ENCODE results near the gene SNX7. TPM values are rescaled to one million over a fixed set of nuclear protein-coding genes. Genes with fewer than 3 reads are reported as not detected.

Gene SNX7
- total and polyA plus RNA-seq, 4 donors: 4.9 to 24.8 (median 13.1) TPM

GRCh38 chr1:98732985-98733781 is 71.7 kb downstream of the SNX7 start:
- no peaks in the 10 kb centered on the region for H3K27me3 ChIP-seq (ENCODE audit: control insufficient read depth in 3 of 3, insufficient read depth in 3 of 3, low read length in 2 of 3)
- WGBS, 2 donors: 68 to 85% methylated on average over 9 of the region's 9 CpGs
- peaks cover 0 to 4% (median 0%) of the 10 kb centered on the region in 4 donors for H3K36me3 ChIP-seq (ENCODE audit: control insufficient read depth in 4 of 4, insufficient read depth in 4 of 4, low read length in 4 of 4)
- ATAC-seq (ENCODE audit: insufficient read depth, low FRiP score) (no peak), DNase-seq (peak in 1 of 3 donors; percentile 10)
- no peaks in the 10 kb centered on the region for H3K4me1 ChIP-seq (ENCODE audit: control insufficient read depth in 5 of 5, insufficient read depth in 5 of 5, low read length in 5 of 5)
- no peak for TF ChIP-seq CTCF (IDR thresholded peaks at IDR 0.05; ENCODE audit: control extremely low read depth, extremely low read depth)
- no peaks in the 10 kb centered on the region for H3K9me3 ChIP-seq (ENCODE audit: control insufficient read depth in 4 of 4, insufficient read depth in 3 of 4, low read length in 3 of 4)
- H3K4me3 ChIP-seq: no peak overlapping the region
- H3K9ac ChIP-seq (ENCODE audit: insufficient read depth in 1 of 2, low read length in 2 of 2): no peak overlapping the region
- H3K27ac ChIP-seq (ENCODE audit: low read depth in 1 of 2, low read length in 1 of 2): no peak overlapping the region

GRCh38 chr1:98733782-98734112 is 72.2 kb downstream of the SNX7 start:
- ATAC-seq (ENCODE audit: insufficient read depth, low FRiP score) (no peak), DNase-seq (no peak)
- H3K4me3 ChIP-seq: no peak overlapping the region
- no peak overlapping the region for H3K27ac ChIP-seq (ENCODE audit: low read depth in 1 of 2, low read length in 1 of 2)
- H3K36me3 ChIP-seq (ENCODE audit: control insufficient read depth in 4 of 4, insufficient read depth in 4 of 4, low read length in 4 of 4): no peaks in the 10 kb centered on the region
- H3K9me3 ChIP-seq (ENCODE audit: control insufficient read depth in 4 of 4, insufficient read depth in 3 of 4, low read length in 3 of 4): no peaks in the 10 kb centered on the region
- no peaks in the 10 kb centered on the region for H3K4me1 ChIP-seq (ENCODE audit: control insufficient read depth in 5 of 5, insufficient read depth in 5 of 5, low read length in 5 of 5)
- H3K27me3 ChIP-seq (ENCODE audit: control insufficient read depth in 3 of 3, insufficient read depth in 3 of 3, low read length in 2 of 3): no peaks in the 10 kb centered on the region
- no peak for TF ChIP-seq CTCF (IDR thresholded peaks at IDR 0.05; ENCODE audit: control extremely low read depth, extremely low read depth)
- H3K9ac ChIP-seq (ENCODE audit: insufficient read depth in 1 of 2, low read length in 2 of 2): no peak overlapping the region

GRCh38 chr1:98735756-98736155 is 74.2 kb downstream of the SNX7 start:
- no peak overlapping the region for H3K9ac ChIP-seq (ENCODE audit: insufficient read depth in 1 of 2, low read length in 2 of 2)
- H3K36me3 ChIP-seq (ENCODE audit: control insufficient read depth in 4 of 4, insufficient read depth in 4 of 4, low read length in 4 of 4): peaks cover 0 to 4% (median 0%) of the 10 kb centered on the region in 4 donors
- H3K4me1 ChIP-seq (ENCODE audit: control insufficient read depth in 5 of 5, insufficient read depth in 5 of 5, low read length in 5 of 5): no peaks in the 10 kb centered on the region
- no peak overlapping the region for H3K27ac ChIP-seq (ENCODE audit: low read depth in 1 of 2, low read length in 1 of 2)
- no peaks in the 10 kb centered on the region for H3K27me3 ChIP-seq (ENCODE audit: control insufficient read depth in 3 of 3, insufficient read depth in 3 of 3, low read length in 2 of 3)
- H3K4me3 ChIP-seq: no peak overlapping the region
- TF ChIP-seq CTCF (IDR thresholded peaks at IDR 0.05; ENCODE audit: control extremely low read depth, extremely low read depth): no peak
- H3K9me3 ChIP-seq (ENCODE audit: control insufficient read depth in 4 of 4, insufficient read depth in 3 of 4, low read length in 3 of 4): no peaks in the 10 kb centered on the region
- DNase-seq (no peak), ATAC-seq (ENCODE audit: insufficient read depth, low FRiP score) (no peak)

- H3K27me3 ChIP-seq (ENCODE audit: control insufficient read depth in 3 of 3, insufficient read depth in 3 of 3, low read length in 2 of 3): no peaks in the 10 kb centered on the region
- DNase-seq (no peak), ATAC-seq (ENCODE audit: insufficient read depth, low FRiP score) (no peak)
- no peak overlapping the region for H3K27ac ChIP-seq (ENCODE audit: low read depth in 1 of 2, low read length in 1 of 2)
- no peak overlapping the region for H3K9ac ChIP-seq (ENCODE audit: insufficient read depth in 1 of 2, low read length in 2 of 2)
- H3K4me3 ChIP-seq: no peak overlapping the region
- H3K4me1 ChIP-seq (ENCODE audit: control insufficient read depth in 5 of 5, insufficient read depth in 5 of 5, low read length in 5 of 5): no peaks in the 10 kb centered on the region
- H3K9me3 ChIP-seq (ENCODE audit: control insufficient read depth in 4 of 4, insufficient read depth in 3 of 4, low read length in 3 of 4): no peaks in the 10 kb centered on the region
- peaks cover 0 to 4% (median 0%) of the 10 kb centered on the region in 4 donors for H3K36me3 ChIP-seq (ENCODE audit: control insufficient read depth in 4 of 4, insufficient read depth in 4 of 4, low read length in 4 of 4)
- no peak for TF ChIP-seq CTCF (IDR thresholded peaks at IDR 0.05; ENCODE audit: control extremely low read depth, extremely low read depth)
These were observed 76.3 kb downstream of the SNX7 start for GRCh38 chr1:98737835-98738234.

Data from lung (tissue), 12 donors.